Osteocyte (in vitro differentiated cells): ENCODE measurements around the gene BICRAL. TPM values are rescaled to one million over a fixed set of nuclear protein-coding genes. Genes with fewer than 3 reads are reported as not detected.

Experiments
- DNase-seq: peaks from one replicate; pipeline ENCODE4 v3.0.0; 2021; ENCODE audit warnings: mixed read lengths; ENCODE audit not compliant: unreplicated experiment; ENCODE audit errors: extremely low spot score
- H3K27ac Mint-ChIP-seq: one replicate; pipeline ENCODE4 v1.8.0; 2021; ENCODE audit warnings: mild to moderate bottlenecking, mixed read lengths; ENCODE audit not compliant: unreplicated experiment
- H3K27me3 Mint-ChIP-seq: one replicate; pipeline ENCODE4 v1.8.0; 2021; ENCODE audit warnings: mixed read lengths; ENCODE audit not compliant: unreplicated experiment
- H3K36me3 Mint-ChIP-seq: one replicate; pipeline ENCODE4 v1.8.0; 2021; ENCODE audit warnings: mixed read lengths; ENCODE audit not compliant: unreplicated experiment
- H3K4me1 Mint-ChIP-seq: one replicate; pipeline ENCODE4 v1.8.0; 2021; ENCODE audit warnings: mixed read lengths; ENCODE audit not compliant: unreplicated experiment
- H3K4me3 Mint-ChIP-seq: one replicate; pipeline ENCODE4 v1.8.0; 2021; ENCODE audit warnings: mild to moderate bottlenecking, moderate library complexity, mixed read lengths; ENCODE audit not compliant: unreplicated experiment
- H3K9me3 Mint-ChIP-seq: one replicate; pipeline ENCODE4 v1.8.0; 2021; ENCODE audit warnings: mixed read lengths; ENCODE audit not compliant: unreplicated experiment
- total RNA-seq: library from RNA; stranded (reverse); gene quantifications from 2 replicates; pipeline ENCODE4 v1.2.1, GENCODE V29; 2021
- TF ChIP-seq, protein P1 (sequence below): fragments of 200-600 bp; sonication (generic); IDR thresholded peaks from 2 replicates; pipeline ENCODE4 v1.5.0; 2021; ENCODE audit warnings: antibody characterized with exemption, mild to moderate bottlenecking, moderate library complexity

BICRAL gene
- total RNA-seq, 1 donor from 2014 or later: 12.7 TPM

DNA sequence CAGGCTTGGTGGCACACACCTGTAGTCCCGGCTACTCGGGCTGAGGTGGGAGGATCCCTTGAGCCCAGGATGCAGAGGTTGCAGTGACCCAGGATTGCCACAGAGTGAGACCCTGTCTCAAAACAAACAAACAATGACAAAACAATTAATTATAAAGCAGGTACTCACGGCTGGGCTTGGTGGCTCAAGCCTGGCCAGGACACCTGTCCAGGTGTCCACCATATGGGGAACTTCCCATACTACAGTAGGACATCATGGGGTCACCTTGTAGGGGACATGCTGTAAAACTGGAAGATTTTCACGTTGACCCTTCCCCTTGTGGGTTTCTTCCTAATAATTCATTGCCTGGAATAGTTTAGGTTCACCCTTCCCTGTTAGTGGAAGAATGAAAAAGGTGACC, 66.8 kb downstream of the BICRAL start:
- H3K27ac Mint-ChIP-seq: no peak overlapping the region

DNA sequence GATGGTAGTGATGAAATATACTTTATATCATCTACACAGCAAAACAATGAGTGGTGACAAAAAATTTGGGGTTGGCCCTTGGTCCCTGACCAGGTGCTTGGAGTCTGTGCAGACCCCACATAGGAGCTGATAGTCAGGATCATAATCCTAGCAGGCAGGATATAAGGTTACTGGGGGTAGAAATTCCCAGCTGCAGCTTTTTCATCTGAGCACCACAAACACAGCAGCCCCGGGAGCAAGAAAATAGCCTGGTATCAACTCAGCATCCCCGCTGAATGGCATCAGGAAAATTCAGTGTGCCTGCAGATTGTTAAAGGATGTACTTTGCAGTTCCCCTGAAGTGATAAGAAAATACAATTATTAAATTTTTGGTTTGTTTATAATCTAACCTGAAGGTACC, 69.7 kb downstream of the BICRAL start:
- Mint-ChIP-seq H3K27ac (peak overlapping the region; percentile 6), H3K4me3 (no peak overlapping the region), H3K27me3 (no peaks in the 10 kb centered on the region), H3K36me3 (peaks cover 3% of the 10 kb centered on the region), H3K9me3 (no peaks in the 10 kb centered on the region), H3K4me1 (no peaks in the 10 kb centered on the region)
- TF ChIP-seq, protein P1, sequence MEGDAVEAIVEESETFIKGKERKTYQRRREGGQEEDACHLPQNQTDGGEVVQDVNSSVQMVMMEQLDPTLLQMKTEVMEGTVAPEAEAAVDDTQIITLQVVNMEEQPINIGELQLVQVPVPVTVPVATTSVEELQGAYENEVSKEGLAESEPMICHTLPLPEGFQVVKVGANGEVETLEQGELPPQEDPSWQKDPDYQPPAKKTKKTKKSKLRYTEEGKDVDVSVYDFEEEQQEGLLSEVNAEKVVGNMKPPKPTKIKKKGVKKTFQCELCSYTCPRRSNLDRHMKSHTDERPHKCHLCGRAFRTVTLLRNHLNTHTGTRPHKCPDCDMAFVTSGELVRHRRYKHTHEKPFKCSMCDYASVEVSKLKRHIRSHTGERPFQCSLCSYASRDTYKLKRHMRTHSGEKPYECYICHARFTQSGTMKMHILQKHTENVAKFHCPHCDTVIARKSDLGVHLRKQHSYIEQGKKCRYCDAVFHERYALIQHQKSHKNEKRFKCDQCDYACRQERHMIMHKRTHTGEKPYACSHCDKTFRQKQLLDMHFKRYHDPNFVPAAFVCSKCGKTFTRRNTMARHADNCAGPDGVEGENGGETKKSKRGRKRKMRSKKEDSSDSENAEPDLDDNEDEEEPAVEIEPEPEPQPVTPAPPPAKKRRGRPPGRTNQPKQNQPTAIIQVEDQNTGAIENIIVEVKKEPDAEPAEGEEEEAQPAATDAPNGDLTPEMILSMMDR: no peak
- no peak for DNase-seq

More for the DNA sequence above, 66.8 kb downstream of the BICRAL start:
- H3K9me3 Mint-ChIP-seq: no peaks in the 10 kb centered on the region
- H3K27me3 Mint-ChIP-seq: no peaks in the 10 kb centered on the region
- peaks cover 8% of the 10 kb centered on the region for H3K36me3 Mint-ChIP-seq
- no peak overlapping the region for H3K4me3 Mint-ChIP-seq
- no peaks in the 10 kb centered on the region for H3K4me1 Mint-ChIP-seq
- DNase-seq: no peak
- TF ChIP-seq, protein P1: no peak

DNA sequence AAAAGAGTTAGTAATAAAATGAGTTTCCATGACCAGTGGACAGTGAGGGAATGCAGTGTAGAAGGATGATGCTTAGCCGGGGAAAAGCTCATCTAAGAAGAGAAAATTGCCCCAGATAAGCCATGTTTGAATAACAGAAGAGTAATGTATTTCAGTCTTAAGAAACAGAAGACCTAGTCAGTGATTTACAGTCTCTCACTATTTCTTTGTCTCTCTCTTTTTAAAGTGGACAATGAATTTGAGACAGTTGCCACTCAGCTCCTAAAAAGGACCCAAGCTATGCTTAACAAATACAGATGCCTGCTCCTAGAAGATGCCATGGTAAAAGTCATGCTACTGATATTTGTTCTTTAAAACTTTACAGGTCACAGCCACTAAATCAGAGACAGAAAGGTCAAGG, 78.2 kb downstream of the BICRAL start:
- Mint-ChIP-seq H3K36me3 (peaks cover 39% of the 10 kb centered on the region), H3K27me3 (no peaks in the 10 kb centered on the region), H3K4me3 (no peak overlapping the region), H3K4me1 (no peaks in the 10 kb centered on the region), H3K9me3 (no peaks in the 10 kb centered on the region), H3K27ac (no peak overlapping the region)
- DNase-seq: no peak
- TF ChIP-seq, protein P1: no peak

DNA sequence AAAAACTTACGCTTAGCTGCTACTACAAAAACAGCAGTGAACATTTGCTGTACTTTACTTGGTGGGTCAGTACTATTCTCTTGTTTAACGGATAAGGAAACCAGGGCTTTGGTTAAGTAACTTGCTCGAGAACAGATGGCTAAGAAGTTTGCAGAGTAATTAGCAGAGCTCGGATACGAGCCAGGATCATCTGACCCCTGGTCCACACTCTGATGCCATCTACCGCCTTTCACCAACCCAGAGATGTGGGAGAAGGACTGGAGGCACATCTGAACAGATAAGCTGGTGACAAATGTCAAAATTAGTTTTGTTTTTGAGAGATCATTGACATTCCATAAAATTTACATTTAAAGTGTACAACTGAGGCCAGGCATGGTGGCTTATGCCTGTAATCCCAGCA, 78.6 kb downstream of the BICRAL start:
- Mint-ChIP-seq H3K9me3 (no peaks in the 10 kb centered on the region), H3K36me3 (peaks cover 38% of the 10 kb centered on the region), H3K4me3 (no peak overlapping the region), H3K4me1 (no peaks in the 10 kb centered on the region), H3K27ac (no peak overlapping the region), H3K27me3 (no peaks in the 10 kb centered on the region)
- no peak for DNase-seq
- TF ChIP-seq, protein P1: no peak

DNA sequence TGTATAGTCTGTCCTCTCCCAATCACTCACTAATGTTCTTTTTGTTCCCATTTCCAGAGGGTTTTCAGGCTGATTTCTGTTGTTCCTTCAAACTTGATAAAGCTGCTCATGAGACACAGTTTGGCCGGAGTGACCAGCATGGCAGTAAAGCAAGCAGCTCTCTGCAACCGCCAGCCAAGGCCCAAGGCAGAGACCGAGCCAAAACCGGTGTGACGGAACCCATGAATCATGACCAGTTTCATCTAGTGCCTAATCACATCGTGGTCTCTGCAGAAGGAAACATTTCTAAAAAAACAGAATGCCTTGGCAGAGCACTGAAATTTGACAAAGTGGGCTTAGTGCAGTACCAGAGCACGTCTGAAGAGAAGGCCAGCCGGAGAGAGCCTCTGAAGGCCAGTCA, 82.8 kb downstream of the BICRAL start:
- Mint-ChIP-seq H3K36me3 (peaks cover 37% of the 10 kb centered on the region), H3K27ac (no peak overlapping the region), H3K4me3 (no peak overlapping the region), H3K27me3 (no peaks in the 10 kb centered on the region), H3K9me3 (no peaks in the 10 kb centered on the region), H3K4me1 (no peaks in the 10 kb centered on the region)
- no peak for DNase-seq
- TF ChIP-seq, protein P1: no peak
